HepG2 (cell line): Measurements from ENCODE around the gene B3GALNT2. TPM values are rescaled to one million over a fixed set of nuclear protein-coding genes. Genes with fewer than 3 reads are reported as not detected.

Source experiments
- ARID2 ChIP-seq: sonication (generic); formaldehyde crosslinking; IDR thresholded peaks from 2 replicates; pipeline ENCODE4 v1.8.1; 2022; ENCODE audit warnings: mild to moderate bottlenecking, missing genetic modification reagents, borderline replicate concordance
- MLLT10 ChIP-seq: sonication (generic); formaldehyde crosslinking; IDR thresholded peaks from 2 replicates; pipeline ENCODE4 v1.4.0; 2020; ENCODE audit warnings: missing genetic modification reagents
- NFIB ChIP-seq: sonication (generic); formaldehyde crosslinking; IDR thresholded peaks from 2 replicates; pipeline ENCODE4 v1.9.0; 2021; ENCODE audit warnings: missing genetic modification reagents, mild to moderate bottlenecking, borderline replicate concordance
- RBFOX2 ChIP-seq: fragments of 200-400 bp; formaldehyde crosslinking; IDR thresholded peaks from 2 replicates; pipeline ENCODE4 v1.6.1; 2017; ENCODE audit warnings: low read depth, mild to moderate bottlenecking, low read length
- TSC22D2 ChIP-seq: sonication (generic); formaldehyde crosslinking; IDR thresholded peaks from 2 replicates; pipeline ENCODE4 v1.5.1; 2020; ENCODE audit warnings: missing genetic modification reagents, mild to moderate bottlenecking, borderline replicate concordance
- ZBTB21 ChIP-seq: sonication (generic); formaldehyde crosslinking; IDR thresholded peaks from 2 replicates; pipeline ENCODE4 v1.4.0; 2020; ENCODE audit warnings: missing genetic modification reagents
- ZNF121 ChIP-seq: sonication (generic); formaldehyde crosslinking; IDR thresholded peaks from 2 replicates; pipeline ENCODE4 v1.5.0; 2020; ENCODE audit warnings: mild to moderate bottlenecking, missing genetic modification reagents
- ZNF564 ChIP-seq: sonication (generic); formaldehyde crosslinking; IDR thresholded peaks from 2 replicates; pipeline ENCODE4 v1.8.1; 2023; ENCODE audit warnings: mild to moderate bottlenecking, missing genetic modification reagents
- ZNF589 ChIP-seq: sonication (generic); formaldehyde crosslinking; conservative IDR thresholded peaks from 2 replicates; pipeline ENCODE4 v1.8.0; 2022; ENCODE audit warnings: mild to moderate bottlenecking, moderate library complexity, missing genetic modification reagents
- ZNF720 ChIP-seq: sonication (generic); formaldehyde crosslinking; IDR thresholded peaks from 2 replicates; pipeline ENCODE4 v1.4.0; 2020; ENCODE audit warnings: missing genetic modification reagents
- ZNF839 ChIP-seq: sonication (generic); formaldehyde crosslinking; IDR thresholded peaks from 2 replicates; pipeline ENCODE4 v1.4.0; 2020; ENCODE audit warnings: missing genetic modification reagents, mild to moderate bottlenecking, borderline replicate concordance
- ZNF878 ChIP-seq: sonication (generic); formaldehyde crosslinking; IDR thresholded peaks from 2 replicates; pipeline ENCODE4 v1.8.1; 2023; ENCODE audit warnings: mild to moderate bottlenecking, missing genetic modification reagents, moderate library complexity
- polyA plus RNA-seq, 8 experiments: library from polyadenylated mRNA; depleted of rRNA in 3 of 8; stranded (reverse) in 7 of 8; unstranded in 1 of 8; fragments of >200 nt; fragmentation: Illumina TruSeq in 4 of 8; extraction: Trizol in 4 of 8; gene quantifications; 2 replicates each; pipeline versions ENCODE4 v1.2.1 to v1.2.3, GENCODE V29; 2011 to 2016; ENCODE audit warnings: low read depth in 4 of 8, missing spikeins in 1 of 8, mixed read lengths in 1 of 8; ENCODE audit not compliant: insufficient read depth in 1 of 8
- total RNA-seq, 5 experiments: library from RNA; depleted of rRNA; stranded (reverse); fragments of >200 nt; fragmentation: Illumina TruSeq; extraction: Trizol; gene quantifications; 2 replicates each; pipeline ENCODE4 v1.2.3, GENCODE V29; 2016; ENCODE audit warnings: low read depth in 1 of 5
- TF ChIP-seq, protein P1 (sequence below): sonication (generic); formaldehyde crosslinking; IDR thresholded peaks from 2 replicates; pipeline ENCODE4 v1.4.0; 2020; ENCODE audit warnings: missing genetic modification reagents
- TF ChIP-seq, protein P2 (sequence below): fragments of 450-650 bp; IDR thresholded peaks from 2 replicates; pipeline ENCODE4 v1.6.1; 2016
- TF ChIP-seq, protein P3 (sequence below): IDR thresholded peaks from 2 replicates; pipeline ENCODE4 v1.6.1; 2016; ENCODE audit warnings: mild to moderate bottlenecking
- TF ChIP-seq, protein P4 (sequence below): sonication (generic); formaldehyde crosslinking; IDR thresholded peaks from 2 replicates; pipeline ENCODE4 v1.4.0; 2020; ENCODE audit warnings: missing genetic modification reagents, mild to moderate bottlenecking, borderline replicate concordance

Gene B3GALNT2
- total and polyA plus RNA-seq, 2 of the 13 experiments (the other 11 are each of a cell fraction or from before 2014, with no cell fraction given): 16.5 to 28.9 TPM

DNA sequence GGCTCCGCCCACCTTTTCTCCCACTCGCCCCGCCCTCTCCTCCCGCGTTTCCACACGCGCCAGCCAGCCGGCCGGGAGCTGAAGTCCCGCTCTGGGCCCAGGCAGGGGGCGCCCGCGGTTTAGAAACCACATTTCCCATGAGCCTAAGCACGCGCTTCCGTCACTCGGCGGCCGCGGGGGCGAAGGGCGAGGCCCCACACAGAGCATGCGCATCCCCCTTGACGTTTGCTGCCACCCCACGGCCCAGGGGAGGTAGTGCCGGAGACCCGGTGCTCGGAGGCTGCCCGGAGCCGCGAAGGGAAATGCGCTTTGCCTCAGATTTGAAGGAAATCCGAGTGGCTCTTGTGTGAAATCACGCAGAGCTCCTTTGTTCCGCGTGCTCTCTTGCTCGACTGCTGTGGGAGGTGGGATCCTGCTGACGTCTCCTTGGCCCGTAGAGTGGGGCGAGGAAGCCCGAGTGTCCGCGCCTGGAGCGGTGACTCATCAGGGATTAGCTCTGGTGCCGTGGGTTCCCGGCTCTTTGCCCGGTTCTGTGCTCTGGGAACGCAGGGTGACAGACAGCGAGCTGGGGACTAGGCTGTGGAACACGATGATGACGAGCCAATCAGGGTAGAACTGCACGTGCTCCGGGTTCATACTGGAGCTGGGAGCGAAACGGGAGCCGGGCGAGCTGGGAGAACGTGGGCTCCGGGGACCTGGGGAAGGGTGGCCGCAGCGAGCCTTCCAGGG lies 406 bp upstream of the B3GALNT2 start (continued):
- peak; percentile 77; the same call in 1 of the 2 replicates for TF ChIP-seq ZNF564 (CRISPR knock-in tag)
- peak; percentile 37; the same call in 1 of the 2 replicates for TF ChIP-seq ZNF878 (CRISPR knock-in tag)
- TF ChIP-seq, protein P1, sequence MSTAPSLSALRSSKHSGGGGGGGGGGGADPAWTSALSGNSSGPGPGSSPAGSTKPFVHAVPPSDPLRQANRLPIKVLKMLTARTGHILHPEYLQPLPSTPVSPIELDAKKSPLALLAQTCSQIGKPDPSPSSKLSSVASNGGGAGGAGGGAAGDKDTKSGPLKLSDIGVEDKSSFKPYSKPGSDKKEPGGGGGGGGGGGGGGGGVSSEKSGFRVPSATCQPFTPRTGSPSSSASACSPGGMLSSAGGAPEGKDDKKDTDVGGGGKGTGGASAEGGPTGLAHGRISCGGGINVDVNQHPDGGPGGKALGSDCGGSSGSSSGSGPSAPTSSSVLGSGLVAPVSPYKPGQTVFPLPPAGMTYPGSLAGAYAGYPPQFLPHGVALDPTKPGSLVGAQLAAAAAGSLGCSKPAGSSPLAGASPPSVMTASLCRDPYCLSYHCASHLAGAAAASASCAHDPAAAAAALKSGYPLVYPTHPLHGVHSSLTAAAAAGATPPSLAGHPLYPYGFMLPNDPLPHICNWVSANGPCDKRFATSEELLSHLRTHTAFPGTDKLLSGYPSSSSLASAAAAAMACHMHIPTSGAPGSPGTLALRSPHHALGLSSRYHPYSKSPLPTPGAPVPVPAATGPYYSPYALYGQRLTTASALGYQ (CRISPR knock-in tag): no peak; the same call in 1 of the 2 replicates
- no peak for TF ChIP-seq ARID2 (CRISPR knock-in tag)
- TF ChIP-seq ZNF839: no peak
- TF ChIP-seq ZBTB21 (CRISPR knock-in tag): no peak; the same call in 1 of the 2 replicates
- TF ChIP-seq ZNF121 (CRISPR knock-in tag): 0 out of 2 replicates have a peak, but pooled peaks have one; percentile 13
- TF ChIP-seq RBFOX2: peak; percentile 87
- TF ChIP-seq NFIB: no peak
- no peak for TF ChIP-seq MLLT10
- TF ChIP-seq ZNF720: no peak
- peak; percentile 1 for TF ChIP-seq ZNF589 (CRISPR knock-in tag)
- TF ChIP-seq, protein P2, sequence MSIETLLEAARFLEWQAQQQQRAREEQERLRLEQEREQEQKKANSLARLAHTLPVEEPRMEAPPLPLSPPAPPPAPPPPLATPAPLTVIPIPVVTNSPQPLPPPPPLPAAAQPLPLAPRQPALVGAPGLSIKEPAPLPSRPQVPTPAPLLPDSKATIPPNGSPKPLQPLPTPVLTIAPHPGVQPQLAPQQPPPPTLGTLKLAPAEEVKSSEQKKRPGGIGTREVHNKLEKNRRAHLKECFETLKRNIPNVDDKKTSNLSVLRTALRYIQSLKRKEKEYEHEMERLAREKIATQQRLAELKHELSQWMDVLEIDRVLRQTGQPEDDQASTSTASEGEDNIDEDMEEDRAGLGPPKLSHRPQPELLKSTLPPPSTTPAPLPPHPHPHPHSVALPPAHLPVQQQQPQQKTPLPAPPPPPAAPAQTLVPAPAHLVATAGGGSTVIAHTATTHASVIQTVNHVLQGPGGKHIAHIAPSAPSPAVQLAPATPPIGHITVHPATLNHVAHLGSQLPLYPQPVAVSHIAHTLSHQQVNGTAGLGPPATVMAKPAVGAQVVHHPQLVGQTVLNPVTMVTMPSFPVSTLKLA: peak; percentile 65
- no peak for TF ChIP-seq TSC22D2
- TF ChIP-seq, protein P3, sequence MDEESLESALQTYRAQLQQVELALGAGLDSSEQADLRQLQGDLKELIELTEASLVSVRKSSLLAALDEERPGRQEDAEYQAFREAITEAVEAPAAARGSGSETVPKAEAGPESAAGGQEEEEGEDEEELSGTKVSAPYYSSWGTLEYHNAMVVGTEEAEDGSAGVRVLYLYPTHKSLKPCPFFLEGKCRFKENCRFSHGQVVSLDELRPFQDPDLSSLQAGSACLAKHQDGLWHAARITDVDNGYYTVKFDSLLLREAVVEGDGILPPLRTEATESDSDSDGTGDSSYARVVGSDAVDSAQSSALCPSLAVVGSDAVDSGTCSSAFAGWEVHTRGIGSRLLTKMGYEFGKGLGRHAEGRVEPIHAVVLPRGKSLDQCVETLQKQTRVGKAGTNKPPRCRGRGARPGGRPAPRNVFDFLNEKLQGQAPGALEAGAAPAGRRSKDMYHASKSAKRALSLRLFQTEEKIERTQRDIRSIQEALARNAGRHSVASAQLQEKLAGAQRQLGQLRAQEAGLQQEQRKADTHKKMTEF (CRISPR knock-in tag): peak; percentile 85
- TF ChIP-seq, protein P4, sequence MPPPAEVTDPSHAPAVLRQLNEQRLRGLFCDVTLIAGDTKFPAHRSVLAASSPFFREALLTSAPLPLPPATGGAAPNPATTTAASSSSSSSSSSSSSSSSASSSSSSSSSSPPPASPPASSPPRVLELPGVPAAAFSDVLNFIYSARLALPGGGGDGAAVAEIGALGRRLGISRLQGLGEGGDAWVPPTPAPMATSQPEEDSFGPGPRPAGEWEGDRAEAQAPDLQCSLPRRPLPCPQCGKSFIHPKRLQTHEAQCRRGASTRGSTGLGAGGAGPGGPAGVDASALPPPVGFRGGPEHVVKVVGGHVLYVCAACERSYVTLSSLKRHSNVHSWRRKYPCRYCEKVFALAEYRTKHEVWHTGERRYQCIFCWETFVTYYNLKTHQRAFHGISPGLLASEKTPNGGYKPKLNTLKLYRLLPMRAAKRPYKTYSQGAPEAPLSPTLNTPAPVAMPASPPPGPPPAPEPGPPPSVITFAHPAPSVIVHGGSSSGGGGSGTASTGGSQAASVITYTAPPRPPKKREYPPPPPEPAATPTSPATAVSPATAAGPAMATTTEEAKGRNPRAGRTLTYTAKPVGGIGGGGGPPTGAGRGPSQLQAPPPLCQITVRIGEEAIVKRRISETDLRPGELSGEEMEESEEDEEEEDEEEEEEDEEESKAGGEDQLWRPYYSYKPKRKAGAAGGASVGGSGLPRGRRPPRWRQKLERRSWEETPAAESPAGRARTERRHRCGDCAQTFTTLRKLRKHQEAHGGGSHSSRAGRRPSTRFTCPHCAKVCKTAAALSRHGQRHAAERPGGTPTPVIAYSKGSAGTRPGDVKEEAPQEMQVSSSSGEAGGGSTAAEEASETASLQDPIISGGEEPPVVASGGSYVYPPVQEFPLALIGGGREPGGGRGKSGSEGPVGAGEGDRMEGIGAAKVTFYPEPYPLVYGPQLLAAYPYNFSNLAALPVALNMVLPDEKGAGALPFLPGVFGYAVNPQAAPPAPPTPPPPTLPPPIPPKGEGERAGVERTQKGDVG (CRISPR knock-in tag): peak; percentile 89
